ENCODE measurements around the gene LPCAT1.

- TF ChIP-seq, protein P1, sequence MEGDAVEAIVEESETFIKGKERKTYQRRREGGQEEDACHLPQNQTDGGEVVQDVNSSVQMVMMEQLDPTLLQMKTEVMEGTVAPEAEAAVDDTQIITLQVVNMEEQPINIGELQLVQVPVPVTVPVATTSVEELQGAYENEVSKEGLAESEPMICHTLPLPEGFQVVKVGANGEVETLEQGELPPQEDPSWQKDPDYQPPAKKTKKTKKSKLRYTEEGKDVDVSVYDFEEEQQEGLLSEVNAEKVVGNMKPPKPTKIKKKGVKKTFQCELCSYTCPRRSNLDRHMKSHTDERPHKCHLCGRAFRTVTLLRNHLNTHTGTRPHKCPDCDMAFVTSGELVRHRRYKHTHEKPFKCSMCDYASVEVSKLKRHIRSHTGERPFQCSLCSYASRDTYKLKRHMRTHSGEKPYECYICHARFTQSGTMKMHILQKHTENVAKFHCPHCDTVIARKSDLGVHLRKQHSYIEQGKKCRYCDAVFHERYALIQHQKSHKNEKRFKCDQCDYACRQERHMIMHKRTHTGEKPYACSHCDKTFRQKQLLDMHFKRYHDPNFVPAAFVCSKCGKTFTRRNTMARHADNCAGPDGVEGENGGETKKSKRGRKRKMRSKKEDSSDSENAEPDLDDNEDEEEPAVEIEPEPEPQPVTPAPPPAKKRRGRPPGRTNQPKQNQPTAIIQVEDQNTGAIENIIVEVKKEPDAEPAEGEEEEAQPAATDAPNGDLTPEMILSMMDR (IDR thresholded peaks at IDR 0.05), result no peak
- TF ChIP-seq POLR2A (IDR thresholded peaks at IDR 0.05), result no peak
These were observed 22.1 kb upstream of the LPCAT1 start for GRCh38 chr5:1545805-1546355.

Data from testis (tissue), 2 donors.